ENCODE measurements around the gene ITGA1. TPM values are rescaled to one million over a fixed set of nuclear protein-coding genes. Genes with fewer than 3 reads are reported as not detected.
"Not testable (repeated sequence)": the region's sequence is repeated elsewhere in the genome, so short reads cannot be mapped to it uniquely, and the experiment has no call there.

The ITGA1 gene
- polyA plus RNA-seq, 1 experiment: 148 TPM

- no peak for DNase-seq (ENCODE audit: low read depth, low spot score)
- H3K27me3 ChIP-seq (ENCODE audit: control insufficient read depth, insufficient read depth, low read length): no peaks in the 10 kb centered on the region
- CTCF ChIA-PET: no interaction called here
- POLR2A ChIA-PET: no interaction called here
- H3K9me3 ChIP-seq (ENCODE audit: control insufficient read depth, insufficient read depth, low read length): no peaks in the 10 kb centered on the region
- no peak for TF ChIP-seq CTCF (IDR thresholded peaks at IDR 0.05; ENCODE audit: low read depth, low read length)
- no peak overlapping the region for H3K27ac ChIP-seq (ENCODE audit: low read depth, low read length)
- no peak overlapping the region for H3K4me3 ChIP-seq (ENCODE audit: low read depth, low read length)
Observed at GRCh38 chr5:52743970-52744369, 43.7 kb upstream of the ITGA1 start.

GRCh38 chr5:52744867-52745458 lies 42.8 kb upstream of the ITGA1 start:
- H3K27ac ChIP-seq (ENCODE audit: low read depth, low read length); H3K9me3 ChIP-seq (ENCODE audit: control insufficient read depth, insufficient read depth, low read length); POLR2A ChIA-PET; DNase-seq (ENCODE audit: low read depth, low spot score); H3K27me3 ChIP-seq (ENCODE audit: control insufficient read depth, insufficient read depth, low read length); H3K4me3 ChIP-seq (ENCODE audit: low read depth, low read length); CTCF ChIA-PET: not testable (repeated sequence)

DNA sequence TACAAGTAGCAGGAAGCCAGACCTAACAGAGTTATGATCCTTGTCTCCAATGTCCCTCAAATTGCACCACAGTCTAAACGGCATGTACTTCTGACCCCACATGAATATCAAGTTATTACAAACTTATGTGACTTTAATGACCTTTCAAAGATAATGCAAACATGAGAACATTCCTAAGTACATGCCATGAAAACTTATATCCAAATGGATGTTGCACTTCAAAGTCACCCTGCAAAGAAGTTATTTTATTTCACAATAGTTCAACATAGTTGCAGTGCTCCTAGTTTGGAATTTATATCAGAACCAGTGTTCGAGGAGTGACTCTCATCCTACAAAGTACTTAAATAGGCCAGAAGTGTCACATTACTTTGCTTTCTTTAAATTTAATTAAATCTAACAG lies 41.2 kb upstream of the ITGA1 start:
- H3K9me3 ChIP-seq (ENCODE audit: control insufficient read depth, insufficient read depth, low read length): no peaks in the 10 kb centered on the region
- no peak for DNase-seq (ENCODE audit: low read depth, low spot score)
- POLR2A ChIA-PET: no interaction called here
- H3K27me3 ChIP-seq (ENCODE audit: control insufficient read depth, insufficient read depth, low read length): no peaks in the 10 kb centered on the region
- H3K4me3 ChIP-seq (ENCODE audit: low read depth, low read length): no peak overlapping the region
- no peak overlapping the region for H3K27ac ChIP-seq (ENCODE audit: low read depth, low read length)
- CTCF ChIA-PET: no interaction called here
- no peak for TF ChIP-seq CTCF (IDR thresholded peaks at IDR 0.05; ENCODE audit: low read depth, low read length)

GRCh38 chr5:52748590-52748989 lies 39.1 kb upstream of the ITGA1 start:
- Histone ChIP-seq H3K27me3 (ENCODE audit: control insufficient read depth, insufficient read depth, low read length) (no peaks in the 10 kb centered on the region), H3K4me3 (ENCODE audit: low read depth, low read length) (no peak overlapping the region), H3K27ac (ENCODE audit: low read depth, low read length) (no peak overlapping the region), H3K9me3 (ENCODE audit: control insufficient read depth, insufficient read depth, low read length) (no peaks in the 10 kb centered on the region)
- no peak for TF ChIP-seq CTCF (IDR thresholded peaks at IDR 0.05; ENCODE audit: low read depth, low read length)
- CTCF ChIA-PET: no interaction called here
- POLR2A ChIA-PET: no interaction called here
- no peak for DNase-seq (ENCODE audit: low read depth, low spot score)

GRCh38 chr5:52749666-52750065 lies 38.0 kb upstream of the ITGA1 start:
- H3K27ac ChIP-seq (ENCODE audit: low read depth, low read length): no peak overlapping the region
- no peak overlapping the region for H3K4me3 ChIP-seq (ENCODE audit: low read depth, low read length)
- CTCF ChIA-PET: no interaction called here
- no peak for DNase-seq (ENCODE audit: low read depth, low spot score)
- POLR2A ChIA-PET: no interaction called here
- TF ChIP-seq CTCF (IDR thresholded peaks at IDR 0.05; ENCODE audit: low read depth, low read length): no peak
- H3K9me3 ChIP-seq (ENCODE audit: control insufficient read depth, insufficient read depth, low read length): no peaks in the 10 kb centered on the region
- H3K27me3 ChIP-seq (ENCODE audit: control insufficient read depth, insufficient read depth, low read length): no peaks in the 10 kb centered on the region

- Histone ChIP-seq H3K27ac (ENCODE audit: low read depth, low read length) (no peak overlapping the region), H3K4me3 (ENCODE audit: low read depth, low read length) (no peak overlapping the region), H3K9me3 (ENCODE audit: control insufficient read depth, insufficient read depth, low read length) (no peaks in the 10 kb centered on the region), H3K27me3 (ENCODE audit: control insufficient read depth, insufficient read depth, low read length) (no peaks in the 10 kb centered on the region)
- TF ChIP-seq CTCF (IDR thresholded peaks at IDR 0.05; ENCODE audit: low read depth, low read length): no peak
- no peak for DNase-seq (ENCODE audit: low read depth, low spot score)
- ChIA-PET POLR2A (no interaction called here), CTCF (no interaction called here)
Observed at GRCh38 chr5:52751137-52751536, 36.6 kb upstream of the ITGA1 start.
